Endodermal cell (in vitro differentiated cells): ENCODE data around the gene TEX36. TPM values are rescaled to one million over a fixed set of nuclear protein-coding genes. Genes with fewer than 3 reads are reported as not detected.

ENCODE experiments used
- DNase-seq: peaks from one replicate; pipeline ENCODE4 v3.0.0-alpha.2; 2017
- H3K27ac ChIP-seq: 2 replicates; pipeline ENCODE4 v1.5.1; 2013; ENCODE audit warnings: mild to moderate bottlenecking, low read depth, low read length, moderate library complexity
- H3K27me3 ChIP-seq: 2 replicates; pipeline ENCODE4 v1.6.1; 2013; ENCODE audit warnings: mild to moderate bottlenecking, low read length, moderate library complexity; ENCODE audit not compliant: insufficient read depth, control insufficient read depth, poor library complexity, severe bottlenecking
- H3K36me3 ChIP-seq: 2 replicates; pipeline ENCODE4 v1.7.0; 2013; ENCODE audit warnings: mild to moderate bottlenecking, low read length, moderate library complexity; ENCODE audit not compliant: control insufficient read depth, insufficient read depth
- H3K4me1 ChIP-seq: one replicate; pipeline ENCODE4 v1.7.0; 2013; ENCODE audit warnings: low read length; ENCODE audit not compliant: control insufficient read depth, insufficient read depth
- H3K4me3 ChIP-seq: 2 replicates; pipeline ENCODE4 v1.5.1; 2013; ENCODE audit warnings: mild to moderate bottlenecking, low read length, moderate library complexity
- H3K9ac ChIP-seq: 2 replicates; pipeline ENCODE4 v1.6.1; 2013; ENCODE audit warnings: mild to moderate bottlenecking, low read length, moderate library complexity; ENCODE audit not compliant: poor library complexity, severe bottlenecking; ENCODE audit errors: extremely low read depth
- H3K9me3 ChIP-seq: 2 replicates; pipeline ENCODE4 v1.6.1; 2013; ENCODE audit warnings: mild to moderate bottlenecking, low read length, moderate library complexity; ENCODE audit not compliant: control insufficient read depth
- H3K27ac Mint-ChIP-seq: 2 replicates; pipeline ENCODE4 v1.8.0; 2020; ENCODE audit warnings: mixed read lengths
- H3K27me3 Mint-ChIP-seq: 2 replicates; pipeline ENCODE4 v1.8.0; 2021; ENCODE audit warnings: mild to moderate bottlenecking, mixed read lengths; ENCODE audit not compliant: insufficient read depth
- H3K36me3 Mint-ChIP-seq: 2 replicates; pipeline ENCODE4 v1.8.0; 2020; ENCODE audit warnings: low read depth, mixed read lengths
- H3K4me1 Mint-ChIP-seq: 2 replicates; pipeline ENCODE4 v1.8.0; 2020; ENCODE audit warnings: mixed read lengths
- H3K4me3 Mint-ChIP-seq: 2 replicates; pipeline ENCODE4 v1.8.0; 2020; ENCODE audit warnings: mild to moderate bottlenecking, moderate library complexity, mixed read lengths
- H3K9me3 Mint-ChIP-seq: 2 replicates; pipeline ENCODE4 v1.8.0; 2020; ENCODE audit warnings: mild to moderate bottlenecking, mixed read lengths
- CTCF ChIP-seq: fragments of 200-600 bp; sonication (generic); conservative IDR thresholded peaks from 2 replicates; pipeline ENCODE4 v1.5.0; 2021; ENCODE audit warnings: antibody characterized with exemption, mild to moderate bottlenecking
- WGBS, 2 experiments: methylation state at CpG; one replicate each; pipeline versions ENCODE4 v1.1.5 to v1.1.7; 2013; ENCODE audit warnings: missing lambda C conversion rate in 2 of 2, mixed read lengths in 1 of 2; ENCODE audit not compliant: insufficient coverage in 1 of 2, insufficient read length in 1 of 2; 5-methylcytosine and 5-hydroxymethylcytosine counted together
- total RNA-seq, 2 donors: library from RNA; stranded (reverse); fragmentation: NEBNext Ultra II Directional in 1 of 2; extraction: Animal tissue kit (Norgen Biotek cat#: 25700) in 1 of 2; gene quantifications; 2 replicates in 1 of 2; 3 replicates in 1 of 2; pipeline ENCODE4 v1.2.1, GENCODE V29; 2021

TEX36 gene
- total RNA-seq, 2 donors from 2014 or later, result not detected

GRCh38 chr10:125640653-125641052 lies 42.3 kb downstream of the TEX36 start:
- TF ChIP-seq CTCF, result no peak
- H3K27me3 Mint-ChIP-seq, result peaks cover 2% of the 10 kb centered on the region
- H3K4me3 ChIP-seq, result no peak overlapping the region
- no peaks in the 10 kb centered on the region for H3K9me3 ChIP-seq
- H3K36me3 Mint-ChIP-seq, result no peaks in the 10 kb centered on the region
- H3K27me3 ChIP-seq, result no peaks in the 10 kb centered on the region
- H3K4me1 Mint-ChIP-seq, result peaks cover 7% of the 10 kb centered on the region
- H3K27ac Mint-ChIP-seq, result no peak overlapping the region
- no peaks in the 10 kb centered on the region for H3K4me1 ChIP-seq
- no peak overlapping the region for H3K27ac ChIP-seq
- WGBS, 2 experiments, result no CpG with 5 or more reads among the region's 1 CpG
- H3K9ac ChIP-seq, result no peak overlapping the region
- no peaks in the 10 kb centered on the region for H3K36me3 ChIP-seq
- H3K9me3 Mint-ChIP-seq, result peaks cover under 1% of the 10 kb centered on the region
- no peak for DNase-seq
- no peak overlapping the region for H3K4me3 Mint-ChIP-seq

- WGBS, 2 experiments, result 91 to 92% methylated on average over 7 of the region's 7 CpGs
- H3K27ac ChIP-seq, result no peak overlapping the region
- Mint-ChIP-seq H3K36me3 (no peaks in the 10 kb centered on the region), H3K9me3 (no peaks in the 10 kb centered on the region), H3K4me1 (peaks cover 7% of the 10 kb centered on the region), H3K27ac (no peak overlapping the region), H3K27me3 (peaks cover 2% of the 10 kb centered on the region), H3K4me3 (no peak overlapping the region)
- no peaks in the 10 kb centered on the region for H3K27me3 ChIP-seq
- H3K4me1 ChIP-seq, result no peaks in the 10 kb centered on the region
- DNase-seq, result no peak
- no peaks in the 10 kb centered on the region for H3K36me3 ChIP-seq
- no peak overlapping the region for H3K9ac ChIP-seq
- TF ChIP-seq CTCF, result no peak
- no peaks in the 10 kb centered on the region for H3K9me3 ChIP-seq
- H3K4me3 ChIP-seq, result no peak overlapping the region
Measured at GRCh38 chr10:125639846-125640245, 43.1 kb downstream of the TEX36 start.

- Mint-ChIP-seq H3K4me3 (no peak overlapping the region), H3K36me3 (no peaks in the 10 kb centered on the region), H3K9me3 (no peaks in the 10 kb centered on the region), H3K27ac (no peak overlapping the region), H3K4me1 (peaks cover 7% of the 10 kb centered on the region), H3K27me3 (peaks cover 2% of the 10 kb centered on the region)
- no peaks in the 10 kb centered on the region for H3K4me1 ChIP-seq
- WGBS, 2 experiments, result 84 to 85% methylated on average over 6 to 7 of the region's 7 CpGs
- no peak overlapping the region for H3K9ac ChIP-seq
- H3K27ac ChIP-seq, result no peak overlapping the region
- no peak overlapping the region for H3K4me3 ChIP-seq
- peak; percentile 17 for TF ChIP-seq CTCF
- H3K36me3 ChIP-seq, result no peaks in the 10 kb centered on the region
- no peaks in the 10 kb centered on the region for H3K27me3 ChIP-seq
- no peak for DNase-seq
- no peaks in the 10 kb centered on the region for H3K9me3 ChIP-seq
Measured at GRCh38 chr10:125638555-125638954, 44.4 kb downstream of the TEX36 start.
